Measurements from ENCODE around the gene GJA1. TPM values are rescaled to one million over a fixed set of nuclear protein-coding genes. Genes with fewer than 3 reads are reported as not detected.

The GJA1 gene
- polyA plus RNA-seq, 1 donor from 2014 or later, result 3.5 TPM

- Histone ChIP-seq H3K9me3 (ENCODE audit: low read length) (no peaks in the 10 kb centered on the region), H3K79me2 (replicated peaks; ENCODE audit: insufficient read depth, low read length) (no peaks in the 10 kb centered on the region), H3K4me2 (ENCODE audit: low read length) (no peak overlapping the region), H2AFZ (ENCODE audit: low read depth, low read length) (no peak overlapping the region), H3K9me2 (ENCODE audit: insufficient read depth, low read length) (no peaks in the 10 kb centered on the region), H3K27me3 (ENCODE audit: insufficient read depth, low read depth, low read length) (no peaks in the 10 kb centered on the region), H4K20me1 (ENCODE audit: insufficient read depth) (no peaks in the 10 kb centered on the region), H3K4me3 (ENCODE audit: low read length) (no peak overlapping the region), H3K36me3 (ENCODE audit: insufficient read depth, low read length) (no peaks in the 10 kb centered on the region), H3K9ac (ENCODE audit: low read length) (no peak overlapping the region), H3F3A (ENCODE audit: insufficient read depth, low read length, poor library complexity, severe bottlenecking) (no peaks in the 10 kb centered on the region), H3K27ac (ENCODE audit: low read length) (no peak overlapping the region)
- no peak for TF ChIP-seq MXI1 (conservative IDR thresholded peaks at IDR 0.05; ENCODE audit: poor library complexity, severe bottlenecking)
- no peak for TF ChIP-seq EZH2 (IDR thresholded peaks at IDR 0.05; ENCODE audit: borderline replicate concordance, insufficient read depth, low read length, poor library complexity, severe bottlenecking)
- TF ChIP-seq RAD21 (conservative IDR thresholded peaks at IDR 0.05), result no peak
- no peak for TF ChIP-seq CTCF (IDR thresholded peaks at IDR 0.05; ENCODE audit: poor library complexity, severe bottlenecking)
- TF ChIP-seq EP300 (conservative IDR thresholded peaks at IDR 0.05; ENCODE audit: poor library complexity, severe bottlenecking), result no peak
- TF ChIP-seq REST (IDR thresholded peaks at IDR 0.05; ENCODE audit: borderline replicate concordance), result no peak
- no peak for TF ChIP-seq SMC3 (conservative IDR thresholded peaks at IDR 0.05; ENCODE audit: poor library complexity)
- TF ChIP-seq POLR2AphosphoS5 (IDR thresholded peaks at IDR 0.05), result no peak
- no peak for TF ChIP-seq TAF1 (IDR thresholded peaks at IDR 0.05; ENCODE audit: low read depth)
These were observed 46.0 kb upstream of the GJA1 start for GRCh38 chr6:121389419-121389818.

GRCh38 chr6:121393731-121394505 lies 41.5 kb upstream of the GJA1 start:
- Histone ChIP-seq H3K4me3 (ENCODE audit: low read length) (no peak overlapping the region), H4K20me1 (ENCODE audit: insufficient read depth) (no peaks in the 10 kb centered on the region), H3K9ac (ENCODE audit: low read length) (no peak overlapping the region), H3K36me3 (ENCODE audit: insufficient read depth, low read length) (no peaks in the 10 kb centered on the region), H3K9me3 (ENCODE audit: low read length) (no peaks in the 10 kb centered on the region), H2AFZ (ENCODE audit: low read depth, low read length) (no peak overlapping the region), H3K79me2 (replicated peaks; ENCODE audit: insufficient read depth, low read length) (no peaks in the 10 kb centered on the region), H3K27me3 (ENCODE audit: insufficient read depth, low read depth, low read length) (no peaks in the 10 kb centered on the region), H3K9me2 (ENCODE audit: insufficient read depth, low read length) (no peaks in the 10 kb centered on the region), H3K4me2 (ENCODE audit: low read length) (no peak overlapping the region), H3F3A (ENCODE audit: insufficient read depth, low read length, poor library complexity, severe bottlenecking) (no peaks in the 10 kb centered on the region), H3K27ac (ENCODE audit: low read length) (no peak overlapping the region)
- no peak for TF ChIP-seq EP300 (conservative IDR thresholded peaks at IDR 0.05; ENCODE audit: poor library complexity, severe bottlenecking)
- TF ChIP-seq EZH2 (IDR thresholded peaks at IDR 0.05; ENCODE audit: borderline replicate concordance, insufficient read depth, low read length, poor library complexity, severe bottlenecking), result no peak
- TF ChIP-seq TAF1 (IDR thresholded peaks at IDR 0.05; ENCODE audit: low read depth), result no peak
- no peak for TF ChIP-seq POLR2AphosphoS5 (IDR thresholded peaks at IDR 0.05)
- no peak for TF ChIP-seq SMC3 (conservative IDR thresholded peaks at IDR 0.05; ENCODE audit: poor library complexity)
- no peak for TF ChIP-seq CTCF (IDR thresholded peaks at IDR 0.05; ENCODE audit: poor library complexity, severe bottlenecking)
- TF ChIP-seq MXI1 (conservative IDR thresholded peaks at IDR 0.05; ENCODE audit: poor library complexity, severe bottlenecking), result no peak
- no peak for TF ChIP-seq RAD21 (conservative IDR thresholded peaks at IDR 0.05)
- no peak for TF ChIP-seq REST (IDR thresholded peaks at IDR 0.05; ENCODE audit: borderline replicate concordance)
